Neural cell (in vitro differentiated cells): Measurements from ENCODE around the gene ATF6. TPM values are rescaled to one million over a fixed set of nuclear protein-coding genes. Genes with fewer than 3 reads are reported as not detected.
"Not testable (repeated sequence)": the region's sequence is repeated elsewhere in the genome, so short reads cannot be mapped to it uniquely, and the experiment has no call there.

Experiments
- H2AFZ ChIP-seq: fragments of 200-600, 300-800 bp; sonication (generic), shearing (Covaris generic); 2 replicates; pipeline ENCODE4 v1.6.0; 2014; ENCODE audit warnings: low read depth, mild to moderate bottlenecking, antibody characterized with exemption, low read length, moderate library complexity
- H3F3A ChIP-seq: fragments of 200-600 bp; shearing (Covaris generic); 2 replicates; pipeline ENCODE4 v1.6.1; 2016; ENCODE audit warnings: mild to moderate bottlenecking, moderate library complexity, mixed read lengths, antibody characterized with exemption, low read length; ENCODE audit not compliant: insufficient read depth, poor library complexity, severe bottlenecking
- H3K27ac ChIP-seq: fragments of 200-600, 300-800 bp; sonication (generic), shearing (Covaris generic); 2 replicates; pipeline ENCODE4 v1.5.1; 2014; ENCODE audit warnings: mild to moderate bottlenecking, low read length, moderate library complexity
- H3K27me3 ChIP-seq: fragments of 300-800, 200-600 bp; sonication (generic), shearing (Covaris generic); 2 replicates; pipeline ENCODE4 v1.6.0; 2014; ENCODE audit warnings: mild to moderate bottlenecking, low read depth, low read length, moderate library complexity; ENCODE audit not compliant: insufficient read depth
- H3K36me3 ChIP-seq: fragments of 300-800, 200-600 bp; sonication (generic), shearing (Covaris generic); 2 replicates; pipeline ENCODE4 v1.5.1; 2014; ENCODE audit warnings: mild to moderate bottlenecking, antibody characterized with exemption, low read length, moderate library complexity; ENCODE audit not compliant: insufficient read depth
- H3K4me2 ChIP-seq: fragments of 300-800, 200-600 bp; sonication (generic), shearing (Covaris generic); 2 replicates; pipeline ENCODE4 v1.6.0; 2014; ENCODE audit warnings: mild to moderate bottlenecking, low read length
- H3K4me3 ChIP-seq: fragments of 300-800, 200-600 bp; sonication (generic), shearing (Covaris generic); 2 replicates; pipeline ENCODE4 v1.5.1; 2014; ENCODE audit warnings: mild to moderate bottlenecking, low read length, moderate library complexity
- H3K79me2 ChIP-seq: fragments of 200-600 bp; shearing (Covaris generic); replicated peaks from 2 replicates; pipeline ENCODE4 v1.6.0; 2014; ENCODE audit warnings: mild to moderate bottlenecking, low read length, moderate library complexity; ENCODE audit not compliant: insufficient read depth
- H3K9ac ChIP-seq: fragments of 300-800, 200-600 bp; sonication (generic), shearing (Covaris generic); 2 replicates; pipeline ENCODE4 v1.6.1; 2016; ENCODE audit warnings: mild to moderate bottlenecking, low read length, mixed read lengths
- H3K9me2 ChIP-seq: fragments of 200-600 bp; shearing (Covaris generic); 2 replicates; pipeline ENCODE4 v1.6.1; 2016; ENCODE audit warnings: mild to moderate bottlenecking, low read length, mixed read lengths; ENCODE audit not compliant: insufficient read depth
- H3K9me3 ChIP-seq: fragments of 200-600, 300-800 bp; sonication (generic), shearing (Covaris generic); 2 replicates; pipeline ENCODE4 v1.6.1; 2016; ENCODE audit warnings: mild to moderate bottlenecking, mixed run types, low read length, moderate library complexity, mixed read lengths
- H4K20me1 ChIP-seq: fragments of 200-600 bp; shearing (Covaris generic); 2 replicates; pipeline ENCODE4 v1.6.1; 2016; ENCODE audit warnings: mild to moderate bottlenecking, mixed run types; ENCODE audit not compliant: insufficient read depth
- EP300 ChIP-seq: fragments of 450-650 bp; conservative IDR thresholded peaks from 2 replicates; pipeline ENCODE4 v1.6.1; 2014; ENCODE audit warnings: antibody characterized with exemption, mild to moderate bottlenecking, moderate library complexity; ENCODE audit not compliant: poor library complexity, severe bottlenecking
- EZH2 ChIP-seq: fragments of 200-600, 300-800 bp; shearing (Covaris generic), sonication (generic); IDR thresholded peaks from 2 replicates; pipeline ENCODE4 v1.6.1; 2014; ENCODE audit warnings: antibody characterized with exemption, low read length, borderline replicate concordance, mild to moderate bottlenecking; ENCODE audit not compliant: insufficient read depth, poor library complexity, severe bottlenecking
- POLR2AphosphoS5 ChIP-seq: IDR thresholded peaks from 2 replicates; pipeline ENCODE4 v1.6.1; 2012
- RAD21 ChIP-seq: fragments of 450-650 bp; conservative IDR thresholded peaks from 2 replicates; pipeline ENCODE4 v1.6.1; 2014; ENCODE audit warnings: antibody characterized with exemption, mild to moderate bottlenecking, moderate library complexity
- TAF1 ChIP-seq: IDR thresholded peaks from 2 replicates; pipeline ENCODE4 v1.6.1; 2012; ENCODE audit warnings: low read depth
- polyA plus RNA-seq: library from polyadenylated mRNA; depleted of rRNA; stranded (reverse); fragments of >200 nt; gene quantifications from 2 replicates; pipeline ENCODE4 v1.2.3, GENCODE V29; 2014
- TF ChIP-seq, protein P1 (sequence below): IDR thresholded peaks from 2 replicates; pipeline ENCODE4 v1.6.1; 2012; ENCODE audit warnings: borderline replicate concordance
- TF ChIP-seq, protein P2 (sequence below): fragments of 450-650 bp; IDR thresholded peaks from 2 replicates; pipeline ENCODE4 v1.5.1; 2014; ENCODE audit warnings: antibody characterized with exemption, mild to moderate bottlenecking, moderate library complexity; ENCODE audit not compliant: poor library complexity, severe bottlenecking

The ATF6 gene
- polyA plus RNA-seq, 1 donor from 2014 or later, result 16.6 TPM

DNA sequence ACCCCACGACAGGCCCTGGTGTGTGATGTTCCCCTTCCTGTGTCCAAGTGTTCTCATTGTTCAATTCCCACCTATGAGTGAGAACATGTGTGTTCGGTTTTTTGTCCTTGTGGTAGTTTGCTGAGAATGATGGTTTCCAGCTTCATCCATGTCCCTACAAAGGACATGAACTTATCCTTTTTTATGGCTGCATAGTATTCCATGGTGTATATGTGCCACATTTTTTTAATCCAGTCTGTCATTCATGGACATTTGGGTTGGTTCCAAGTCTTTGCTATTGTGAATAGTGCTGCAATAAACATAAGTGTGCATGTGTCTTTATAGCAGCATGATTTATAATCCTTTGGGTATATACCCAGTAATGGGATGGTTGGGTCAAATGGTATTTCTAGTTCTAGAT, 43.1 kb downstream of the ATF6 start:
- not testable (repeated sequence) for H3K9me3 ChIP-seq, H3K9ac ChIP-seq, H4K20me1 ChIP-seq, H3F3A ChIP-seq, H3K36me3 ChIP-seq, H3K27me3 ChIP-seq, H2AFZ ChIP-seq, H3K27ac ChIP-seq, H3K79me2 ChIP-seq, H3K4me3 ChIP-seq, H3K4me2 ChIP-seq, H3K9me2 ChIP-seq

DNA sequence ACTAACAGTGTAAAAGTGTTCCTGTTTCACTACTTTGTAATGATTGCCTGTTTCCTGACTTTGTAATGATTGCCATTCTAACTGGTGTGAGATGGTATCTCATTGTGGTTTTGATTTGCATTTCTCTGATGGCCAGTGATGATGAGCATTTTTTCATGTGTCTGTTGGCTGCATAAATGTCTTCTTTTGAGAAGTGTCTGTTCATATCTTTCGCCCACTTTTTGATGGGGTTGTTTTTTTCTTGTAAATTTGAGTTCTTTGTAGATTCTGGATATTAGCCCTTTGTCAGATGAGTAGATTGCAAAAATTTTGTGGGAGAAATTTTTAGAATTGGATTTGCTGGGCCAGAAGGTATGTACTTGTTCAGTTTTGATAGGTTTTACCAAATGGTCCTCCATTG, 43.5 kb downstream of the ATF6 start:
- not testable (repeated sequence) for H2AFZ ChIP-seq, H3K9me3 ChIP-seq, H3K9ac ChIP-seq, H3K27ac ChIP-seq, H3F3A ChIP-seq, H3K9me2 ChIP-seq, H4K20me1 ChIP-seq, H3K36me3 ChIP-seq, H3K79me2 ChIP-seq, H3K4me2 ChIP-seq, H3K27me3 ChIP-seq, H3K4me3 ChIP-seq

DNA sequence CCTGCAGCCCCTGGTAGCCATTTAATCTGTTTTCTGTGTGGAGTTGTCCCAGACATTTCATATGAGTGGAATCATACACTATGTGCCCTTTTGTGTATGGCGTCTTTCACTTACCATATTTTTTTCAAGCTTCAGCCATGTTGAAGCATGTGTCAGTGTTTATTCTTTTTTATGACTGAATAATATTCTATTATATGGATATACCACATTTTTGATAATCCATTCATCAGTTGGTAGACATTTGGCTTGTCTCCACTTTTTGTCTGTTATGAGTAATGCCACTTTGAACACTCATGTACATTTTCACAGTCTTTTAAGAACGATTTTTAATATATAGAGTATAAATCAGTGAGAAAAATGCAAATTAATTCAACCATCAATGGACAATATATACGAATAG, 44.7 kb downstream of the ATF6 start:
- no peak overlapping the region for H2AFZ ChIP-seq
- no peak overlapping the region for H3K9ac ChIP-seq
- no peaks in the 10 kb centered on the region for H4K20me1 ChIP-seq
- H3K4me2 ChIP-seq, result no peak overlapping the region
- H3F3A ChIP-seq, result no peaks in the 10 kb centered on the region
- H3K27me3 ChIP-seq, result no peaks in the 10 kb centered on the region
- TF ChIP-seq, protein P1, sequence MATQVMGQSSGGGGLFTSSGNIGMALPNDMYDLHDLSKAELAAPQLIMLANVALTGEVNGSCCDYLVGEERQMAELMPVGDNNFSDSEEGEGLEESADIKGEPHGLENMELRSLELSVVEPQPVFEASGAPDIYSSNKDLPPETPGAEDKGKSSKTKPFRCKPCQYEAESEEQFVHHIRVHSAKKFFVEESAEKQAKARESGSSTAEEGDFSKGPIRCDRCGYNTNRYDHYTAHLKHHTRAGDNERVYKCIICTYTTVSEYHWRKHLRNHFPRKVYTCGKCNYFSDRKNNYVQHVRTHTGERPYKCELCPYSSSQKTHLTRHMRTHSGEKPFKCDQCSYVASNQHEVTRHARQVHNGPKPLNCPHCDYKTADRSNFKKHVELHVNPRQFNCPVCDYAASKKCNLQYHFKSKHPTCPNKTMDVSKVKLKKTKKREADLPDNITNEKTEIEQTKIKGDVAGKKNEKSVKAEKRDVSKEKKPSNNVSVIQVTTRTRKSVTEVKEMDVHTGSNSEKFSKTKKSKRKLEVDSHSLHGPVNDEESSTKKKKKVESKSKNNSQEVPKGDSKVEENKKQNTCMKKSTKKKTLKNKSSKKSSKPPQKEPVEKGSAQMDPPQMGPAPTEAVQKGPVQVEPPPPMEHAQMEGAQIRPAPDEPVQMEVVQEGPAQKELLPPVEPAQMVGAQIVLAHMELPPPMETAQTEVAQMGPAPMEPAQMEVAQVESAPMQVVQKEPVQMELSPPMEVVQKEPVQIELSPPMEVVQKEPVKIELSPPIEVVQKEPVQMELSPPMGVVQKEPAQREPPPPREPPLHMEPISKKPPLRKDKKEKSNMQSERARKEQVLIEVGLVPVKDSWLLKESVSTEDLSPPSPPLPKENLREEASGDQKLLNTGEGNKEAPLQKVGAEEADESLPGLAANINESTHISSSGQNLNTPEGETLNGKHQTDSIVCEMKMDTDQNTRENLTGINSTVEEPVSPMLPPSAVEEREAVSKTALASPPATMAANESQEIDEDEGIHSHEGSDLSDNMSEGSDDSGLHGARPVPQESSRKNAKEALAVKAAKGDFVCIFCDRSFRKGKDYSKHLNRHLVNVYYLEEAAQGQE, result no peak
- no peak for TF ChIP-seq POLR2AphosphoS5
- no peak for TF ChIP-seq TAF1
- TF ChIP-seq EZH2, result no peak
- TF ChIP-seq, protein P2, sequence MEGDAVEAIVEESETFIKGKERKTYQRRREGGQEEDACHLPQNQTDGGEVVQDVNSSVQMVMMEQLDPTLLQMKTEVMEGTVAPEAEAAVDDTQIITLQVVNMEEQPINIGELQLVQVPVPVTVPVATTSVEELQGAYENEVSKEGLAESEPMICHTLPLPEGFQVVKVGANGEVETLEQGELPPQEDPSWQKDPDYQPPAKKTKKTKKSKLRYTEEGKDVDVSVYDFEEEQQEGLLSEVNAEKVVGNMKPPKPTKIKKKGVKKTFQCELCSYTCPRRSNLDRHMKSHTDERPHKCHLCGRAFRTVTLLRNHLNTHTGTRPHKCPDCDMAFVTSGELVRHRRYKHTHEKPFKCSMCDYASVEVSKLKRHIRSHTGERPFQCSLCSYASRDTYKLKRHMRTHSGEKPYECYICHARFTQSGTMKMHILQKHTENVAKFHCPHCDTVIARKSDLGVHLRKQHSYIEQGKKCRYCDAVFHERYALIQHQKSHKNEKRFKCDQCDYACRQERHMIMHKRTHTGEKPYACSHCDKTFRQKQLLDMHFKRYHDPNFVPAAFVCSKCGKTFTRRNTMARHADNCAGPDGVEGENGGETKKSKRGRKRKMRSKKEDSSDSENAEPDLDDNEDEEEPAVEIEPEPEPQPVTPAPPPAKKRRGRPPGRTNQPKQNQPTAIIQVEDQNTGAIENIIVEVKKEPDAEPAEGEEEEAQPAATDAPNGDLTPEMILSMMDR, result no peak
- no peak for TF ChIP-seq RAD21
- TF ChIP-seq EP300, result no peak
- no peak overlapping the region for H3K4me3 ChIP-seq
- H3K9me2 ChIP-seq, result no peaks in the 10 kb centered on the region
- peaks cover 6% of the 10 kb centered on the region for H3K36me3 ChIP-seq
- peaks cover 8% of the 10 kb centered on the region for H3K9me3 ChIP-seq
- H3K79me2 ChIP-seq, result no peaks in the 10 kb centered on the region
- H3K27ac ChIP-seq, result no peak overlapping the region
